Left ventricle myocardium superior (tissue), 1 donor: ENCODE data around the gene INF2. TPM values are rescaled to one million over a fixed set of nuclear protein-coding genes. Genes with fewer than 3 reads are reported as not detected.
A peak's percentile ranks its signal among the peaks of the same experiment; 100 is the strongest.
"Not testable (repeated sequence)": the region's sequence is repeated elsewhere in the genome, so short reads cannot be mapped to it uniquely, and the experiment has no call there.

Experiments
- ATAC-seq: fragments of 200-7000 bp; cut with Tn5 transposase; one replicate; pipeline ENCODE4 v1.9.1; 2020; ENCODE audit warnings: mild to moderate bottlenecking, moderate library complexity
- DNase-seq: peaks from one replicate; pipeline ENCODE4 v3.0.0-alpha.2; 2020
- intact Hi-C: fragments of 100-400 bp; cut with micrococcal nuclease; formaldehyde crosslinking; loops from one replicate; pipeline ENCODE4 v1.11.0; 2022
- total RNA-seq: library from RNA; stranded (reverse); fragmentation: NEBNext Ultra II Directional; extraction: Animal tissue kit (Norgen Biotek cat#: 25700); gene quantifications from one replicate; pipeline ENCODE4 v1.2.1, GENCODE V29; 2021
- donor health status: DM: no; HTN: yes; CAD: no; lungs with severe emphysema.

Gene INF2
- total RNA-seq, 1 donor from 2014 or later, result 30.4 TPM

DNA sequence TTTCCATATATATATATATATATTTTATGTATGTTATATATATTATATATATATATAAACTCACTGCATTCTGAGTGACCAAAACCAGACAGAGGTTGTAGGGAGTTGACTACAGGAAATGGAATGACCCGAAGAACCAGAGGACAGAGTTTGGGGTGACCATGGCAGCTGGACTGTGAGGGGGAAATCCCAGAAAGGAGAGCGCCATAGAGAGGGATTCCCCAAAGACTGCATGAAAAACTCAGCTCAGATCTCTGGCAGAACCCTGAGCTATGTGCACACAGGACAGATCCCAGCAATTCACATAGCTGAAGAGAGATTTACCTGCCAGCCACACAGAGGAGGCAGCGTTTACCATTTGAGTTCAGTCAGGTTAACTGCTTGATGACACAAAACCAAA is 19.7 kb upstream of the INF2 start:
- DNase-seq (no peak), ATAC-seq (no peak)
- intact Hi-C loops, result no loop called here

DNA sequence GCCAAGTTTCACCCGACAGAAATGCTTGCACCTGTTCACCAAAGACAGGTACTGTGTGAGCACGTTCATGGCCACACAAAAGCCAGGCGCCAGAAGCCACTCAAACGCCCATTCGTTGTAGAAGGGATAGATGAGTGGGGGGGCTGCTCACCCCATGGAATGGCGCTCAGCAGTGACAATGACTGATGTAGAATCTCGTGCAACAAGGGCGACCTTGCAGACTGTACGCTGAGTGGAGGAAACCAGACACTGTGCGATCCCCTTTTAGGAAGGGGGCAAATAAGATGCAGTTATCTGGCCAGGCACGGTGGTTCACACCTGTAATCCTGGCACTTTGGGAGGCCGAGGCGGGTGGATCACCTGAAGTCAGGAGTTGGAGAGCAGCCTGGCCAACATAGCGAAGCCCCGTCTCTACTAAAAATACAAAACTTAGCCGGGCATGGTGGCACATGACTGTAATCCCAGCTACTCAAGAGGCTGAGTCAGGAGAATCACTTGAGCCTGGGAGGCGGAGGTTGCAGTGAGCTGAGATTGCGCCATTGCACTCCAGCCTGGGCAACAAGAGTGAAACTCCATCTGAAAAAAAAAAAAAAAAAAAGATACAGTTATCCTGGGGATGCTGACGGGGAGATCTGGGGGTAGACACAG is 18.0 kb upstream of the INF2 start:
- peak; percentile 21 for DNase-seq
- intact Hi-C loops, ATAC-seq: not testable (repeated sequence)

DNA sequence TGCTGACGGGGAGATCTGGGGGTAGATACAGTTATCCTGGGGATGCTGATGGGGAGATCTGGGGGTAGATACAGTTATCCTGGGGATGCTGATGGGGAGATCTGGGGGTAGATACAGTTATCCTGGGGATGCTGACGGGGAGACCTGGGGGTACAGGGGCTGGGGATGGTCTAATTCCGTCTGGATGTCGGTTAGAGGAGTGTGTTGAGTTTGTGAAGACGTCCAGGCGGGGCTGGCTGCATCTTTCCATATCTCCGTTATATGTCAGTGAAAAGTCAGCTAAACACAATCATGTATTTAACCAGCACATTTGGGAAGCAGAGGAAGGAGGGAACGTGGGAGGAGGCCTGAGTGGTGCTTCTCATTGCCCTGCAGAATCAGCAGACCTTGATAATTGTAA is 17.3 kb upstream of the INF2 start:
- DNase-seq, result peak; percentile 7
- ATAC-seq, intact Hi-C loops: not testable (repeated sequence)

DNA sequence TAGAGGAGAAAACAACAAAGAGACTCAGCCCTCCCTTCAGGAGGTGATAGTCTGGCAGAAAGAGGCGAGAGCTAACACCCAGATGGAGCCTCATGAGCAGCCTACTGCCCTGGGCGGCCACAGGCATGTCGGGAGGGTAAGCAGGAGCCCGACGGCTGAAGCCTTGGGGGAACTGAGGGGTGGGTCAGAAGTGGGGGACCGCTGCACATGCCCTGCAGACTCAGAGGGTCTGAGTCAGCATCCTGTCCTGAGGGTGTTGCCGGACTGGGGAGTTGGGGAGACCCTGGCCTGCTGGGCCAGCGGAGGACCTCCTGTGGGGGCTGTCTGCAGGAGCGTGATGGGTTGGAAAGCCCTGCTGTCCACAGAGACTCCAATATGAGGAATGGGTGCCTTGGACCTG is 15.9 kb upstream of the INF2 start:
- ATAC-seq (no peak), DNase-seq (peak; percentile 13)
- intact Hi-C loops, result no loop called here

DNA sequence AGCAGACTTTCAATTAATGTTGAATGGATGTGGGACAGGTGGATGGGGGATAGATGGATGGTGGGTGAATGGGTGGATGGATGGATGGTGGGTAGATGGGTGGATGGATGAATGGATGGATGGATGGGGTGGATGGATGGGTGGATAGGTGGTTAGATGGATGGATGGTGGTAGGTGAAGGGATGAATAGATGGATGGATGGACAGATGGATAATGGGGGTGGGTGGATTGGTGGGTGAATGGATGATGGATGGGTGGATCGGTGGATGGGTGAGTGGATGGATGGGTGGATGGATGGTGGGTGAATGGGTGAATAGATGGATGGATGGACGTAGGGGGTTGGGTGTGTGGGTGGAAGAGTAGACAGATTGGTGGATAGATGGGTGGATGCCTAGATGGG is 14.0 kb upstream of the INF2 start:
- DNase-seq (no peak), ATAC-seq (no peak)
- intact Hi-C loops, result no loop called here

DNA sequence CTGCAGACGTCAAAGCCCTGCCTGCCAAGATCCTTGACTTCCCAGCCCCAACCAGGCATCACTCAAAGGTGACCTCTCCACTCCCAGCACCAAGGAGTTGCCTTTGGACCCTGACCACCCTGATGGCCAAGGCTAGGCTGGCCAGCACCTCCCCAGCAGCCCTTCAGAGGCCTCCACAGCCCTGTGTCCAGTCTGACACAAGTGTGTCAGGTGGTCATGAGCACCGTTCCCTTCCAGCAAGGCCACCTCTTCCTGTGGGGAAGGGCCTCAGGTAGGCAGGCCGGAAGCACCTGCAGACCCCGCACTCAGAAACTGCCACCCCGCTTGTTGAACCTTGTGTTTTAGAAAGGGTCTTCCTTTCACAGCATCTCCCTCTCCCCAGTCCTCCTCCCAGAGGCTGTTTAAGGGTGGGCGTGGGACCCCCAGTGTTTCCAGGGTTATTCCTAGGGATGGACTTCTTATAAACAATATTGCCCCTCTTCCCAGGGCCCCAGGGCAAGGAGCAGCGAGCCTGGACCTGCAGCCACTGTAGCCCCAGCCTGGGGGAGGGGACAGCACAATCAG is 13.2 kb upstream of the INF2 start:
- intact Hi-C loops, result no loop called here
- DNase-seq, result peak; percentile 21
- no peak for ATAC-seq

DNA sequence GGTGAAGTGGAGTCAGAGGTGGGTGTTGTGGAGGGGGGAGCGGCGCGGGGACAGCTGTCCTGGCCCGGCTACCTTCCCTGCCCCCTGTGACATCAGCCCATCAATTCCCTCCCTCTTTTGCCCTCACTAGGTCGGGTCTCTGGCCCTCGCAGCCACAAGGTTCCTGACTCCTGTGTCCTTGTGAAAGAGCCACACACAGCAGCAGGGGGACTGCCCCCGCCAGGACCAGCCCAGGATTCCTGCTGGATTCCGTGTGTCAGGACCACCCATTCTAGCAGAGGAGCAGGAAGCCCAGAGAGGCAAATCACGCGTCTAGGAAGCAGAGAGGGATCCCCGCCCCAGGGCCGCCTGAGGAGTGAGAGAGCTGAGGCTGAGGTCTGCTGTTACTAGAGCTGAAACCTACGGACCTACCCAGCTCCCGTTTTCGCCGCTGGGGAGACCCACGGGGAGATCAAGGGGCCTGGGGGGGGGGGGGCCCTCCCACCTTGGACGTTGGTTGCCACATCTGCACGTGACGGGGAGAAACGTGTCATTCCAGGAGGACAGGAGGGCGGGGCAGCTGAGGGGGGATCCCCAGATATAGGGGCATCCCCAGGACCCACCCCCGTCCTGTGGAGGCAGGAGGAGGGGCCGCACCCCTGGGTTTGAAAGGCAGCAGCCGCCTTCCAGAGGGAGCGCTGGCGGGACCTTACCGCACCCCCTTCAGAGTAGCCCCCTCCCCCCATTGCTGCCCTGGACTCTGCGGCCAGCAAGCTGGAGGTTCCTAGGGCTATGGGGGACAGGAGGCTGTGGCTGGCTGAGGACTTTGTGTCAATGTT is 12.5 kb upstream of the INF2 start:
- intact Hi-C loops, result no loop called here
- ATAC-seq (peak; percentile 0), DNase-seq (peak; percentile 49)

DNA sequence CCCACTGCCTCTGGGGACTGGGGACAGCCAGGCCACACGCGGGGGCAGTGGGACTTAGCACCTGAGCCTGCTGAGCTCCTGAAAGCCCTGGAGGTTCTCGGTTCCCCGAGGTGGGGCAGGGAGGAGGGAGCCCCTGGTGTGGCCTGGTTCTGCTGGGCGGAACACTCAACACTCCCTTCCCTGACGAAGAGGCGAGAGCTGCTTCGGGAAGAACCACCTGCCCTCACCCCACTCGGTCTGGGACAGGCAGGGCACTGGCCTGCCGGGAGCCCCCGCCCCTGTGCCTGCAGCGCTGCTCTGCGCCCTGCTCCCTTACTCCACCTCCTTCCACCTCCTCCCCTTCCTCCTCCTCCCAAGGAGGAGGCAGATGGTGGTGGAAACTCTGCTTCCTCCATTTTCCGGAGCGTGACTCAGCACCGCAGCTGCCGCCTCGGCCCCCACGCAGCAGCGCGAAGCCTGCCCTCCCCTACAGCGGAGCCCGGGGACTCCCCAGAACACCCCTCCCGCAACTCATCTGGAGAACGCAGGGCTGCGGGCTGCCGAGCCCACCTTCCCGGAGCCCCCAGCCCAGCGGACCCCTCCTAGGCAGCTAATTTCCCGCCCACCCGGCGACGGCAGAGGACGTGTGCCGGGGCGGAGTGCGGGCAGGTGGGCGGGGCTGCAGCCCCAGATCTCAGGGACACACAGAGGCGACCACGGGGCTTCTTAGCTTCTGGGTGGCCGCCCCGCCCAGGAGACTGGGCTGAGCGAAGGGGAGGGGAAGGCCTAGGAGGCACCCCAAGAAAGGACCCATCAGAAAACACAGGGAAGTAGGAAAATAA is 11.7 kb upstream of the INF2 start:
- intact Hi-C loops, result no loop called here
- DNase-seq (peak; percentile 89), ATAC-seq (peak; percentile 80)

DNA sequence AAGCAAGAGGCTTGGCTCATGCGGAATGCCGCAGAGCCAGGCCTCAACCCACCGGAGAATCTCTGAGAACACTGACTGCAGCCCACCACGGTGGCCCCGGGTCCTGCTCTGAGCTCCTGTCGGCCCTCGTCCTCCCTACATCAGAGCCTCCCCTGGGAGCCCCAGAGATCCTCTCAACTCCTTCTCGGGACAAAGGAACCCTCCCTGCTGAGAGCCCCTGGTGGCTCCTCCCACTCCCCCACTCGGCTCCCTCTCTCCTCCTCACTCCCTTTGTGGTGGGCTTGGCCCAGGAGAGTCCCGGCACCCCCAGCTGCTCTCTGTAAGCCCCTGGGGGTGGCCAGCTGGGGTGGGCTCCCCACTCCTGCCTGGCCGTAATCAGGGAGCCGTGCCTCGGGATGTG is 11.1 kb upstream of the INF2 start:
- peak; percentile 60 for DNase-seq
- ATAC-seq, result peak; percentile 11
- intact Hi-C loops, result no loop called here

DNA sequence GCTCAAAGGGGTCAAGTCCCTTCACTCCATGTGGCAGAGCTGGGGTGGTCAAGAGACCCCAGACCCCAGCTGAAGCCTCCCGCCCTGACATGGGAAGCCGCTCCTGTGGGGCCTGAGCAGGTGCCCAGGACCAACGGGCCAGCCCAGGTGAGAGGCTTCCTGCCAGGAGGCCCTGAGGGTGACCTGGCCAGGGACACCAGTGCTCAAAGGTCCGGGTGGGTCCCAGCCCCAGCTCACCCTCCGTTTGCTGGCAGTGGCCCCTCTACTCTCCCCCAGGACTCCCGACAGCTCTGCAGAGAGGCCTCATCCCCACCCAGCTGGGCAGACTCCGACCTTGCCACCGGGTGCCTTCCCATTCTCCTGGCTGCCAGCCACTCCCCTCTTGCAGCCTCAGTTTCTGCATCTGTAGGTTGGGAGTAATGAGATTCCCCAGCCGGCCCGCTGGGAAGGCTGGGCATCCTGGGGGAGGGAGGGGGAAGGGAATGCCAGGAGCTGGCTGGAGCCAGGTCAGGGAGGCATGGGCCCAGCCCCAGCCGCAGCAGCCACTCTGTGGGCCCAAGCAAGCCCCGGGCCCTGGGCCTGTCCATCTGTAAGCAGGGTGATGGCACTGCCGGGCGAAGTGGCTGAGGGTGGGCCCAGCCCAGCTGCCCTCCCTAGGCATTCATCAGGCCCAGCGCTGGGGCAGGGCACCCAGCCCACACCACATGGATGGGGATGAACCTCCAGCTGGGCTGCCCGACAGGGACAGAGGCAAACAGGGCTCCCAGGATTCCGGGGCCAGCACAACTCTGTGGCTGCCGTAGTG is 10.3 kb upstream of the INF2 start:
- ATAC-seq (no peak), DNase-seq (peak; percentile 32)
- intact Hi-C loops, result no loop called here

DNA sequence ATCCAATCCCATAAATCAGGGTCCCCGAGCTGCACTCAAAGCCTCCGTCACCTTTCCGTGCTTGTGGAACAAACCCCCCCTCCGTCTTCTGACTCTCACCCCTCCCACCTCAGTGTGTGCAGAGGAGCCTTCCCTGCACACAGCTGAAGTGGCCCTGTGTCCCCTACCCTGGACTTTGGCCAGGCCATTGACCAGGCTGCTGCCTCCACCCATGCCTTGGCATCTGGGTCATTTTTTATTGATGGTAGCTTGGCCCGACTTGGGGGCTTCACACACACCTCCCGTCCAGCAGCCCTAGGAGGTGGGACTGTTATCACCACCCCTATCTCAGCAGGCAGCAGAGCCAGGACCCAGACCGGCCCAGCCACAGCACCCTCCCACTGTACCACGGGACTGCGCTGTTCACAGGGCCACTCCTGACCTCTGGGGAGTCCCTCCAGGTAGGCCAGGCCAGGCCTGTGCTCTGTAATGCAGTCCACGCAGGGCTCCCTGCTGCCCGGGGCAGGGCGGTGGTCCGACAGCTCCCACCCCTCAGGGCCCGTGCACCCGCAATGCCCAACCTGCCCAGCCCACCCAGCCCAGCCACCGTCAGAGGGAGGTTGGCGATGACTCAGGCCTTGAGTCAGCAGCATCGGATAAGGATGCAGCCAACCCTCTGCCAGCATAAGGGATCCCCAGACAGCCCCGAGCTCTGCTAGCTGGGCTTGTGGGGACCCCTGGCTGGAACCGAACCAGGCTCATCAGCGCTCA is 9.2 kb upstream of the INF2 start:
- DNase-seq, result peak; percentile 33
- ATAC-seq, result no peak
- intact Hi-C loops, result no loop called here

DNA sequence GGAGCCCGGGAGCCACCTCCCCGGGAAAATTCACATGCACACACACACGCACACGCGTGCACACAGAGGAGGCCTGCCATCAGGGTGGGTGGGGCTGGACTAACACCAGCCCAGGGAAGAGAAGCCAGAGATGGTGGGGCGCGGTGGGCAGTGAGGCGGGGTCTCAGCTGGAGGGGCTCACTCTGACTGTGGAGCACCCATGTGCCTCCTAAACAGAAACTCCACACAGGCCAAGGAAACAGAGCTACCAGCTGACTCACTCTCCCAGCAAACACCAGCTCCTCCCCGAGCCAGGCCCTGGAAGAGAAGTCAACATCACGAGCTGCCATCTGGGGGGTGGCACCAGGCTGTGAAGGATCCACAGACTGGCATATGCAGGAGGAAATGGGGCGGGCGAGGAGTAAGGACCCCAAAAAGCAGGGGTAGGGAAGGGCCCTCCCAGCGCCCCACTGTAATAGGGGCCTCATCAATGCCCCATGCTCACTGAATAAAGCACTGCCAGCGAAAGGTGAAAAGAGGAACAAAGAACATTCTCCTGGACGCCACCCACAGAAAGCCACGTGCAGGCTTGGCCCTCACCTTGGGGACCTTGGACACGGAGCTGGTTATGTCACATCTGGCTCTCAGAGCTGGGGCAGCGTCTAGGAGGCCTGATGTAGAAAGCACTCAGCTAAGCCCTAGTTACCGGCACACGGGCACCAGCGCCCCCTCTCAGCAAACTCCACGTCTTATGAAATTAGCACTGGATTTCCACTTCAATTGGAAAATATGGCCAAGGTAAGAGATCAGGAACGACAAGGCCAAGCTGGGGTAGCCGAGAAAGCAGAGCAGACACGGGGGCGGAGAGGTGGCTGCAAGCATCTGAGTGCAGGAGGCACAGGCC is 8.4 kb upstream of the INF2 start:
- DNase-seq (peak; percentile 59), ATAC-seq (peak; percentile 10)
- intact Hi-C loops, result no loop called here

DNA sequence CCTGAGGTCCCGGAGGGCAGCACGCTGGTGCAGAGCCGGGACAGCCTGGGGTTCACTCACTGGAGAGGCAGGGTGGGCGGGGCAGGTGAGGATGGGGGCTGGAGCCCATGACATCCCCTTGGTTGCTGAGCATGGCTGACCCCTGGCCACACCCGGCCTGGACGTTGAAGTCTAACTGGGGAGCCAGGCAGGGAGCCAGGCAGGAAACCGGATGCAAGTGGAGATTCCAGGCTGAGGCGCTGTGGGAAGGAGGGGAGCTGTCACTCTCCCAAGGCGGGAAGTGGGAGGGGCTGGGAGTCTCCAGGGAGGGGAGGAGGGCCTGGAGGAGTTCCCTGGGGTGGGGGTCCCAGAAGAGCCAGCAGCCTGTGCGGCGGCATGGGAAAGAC is 7.7 kb upstream of the INF2 start:
- ATAC-seq (peak; percentile 63), DNase-seq (peak; percentile 91)
- intact Hi-C loops, result no loop called here

DNA sequence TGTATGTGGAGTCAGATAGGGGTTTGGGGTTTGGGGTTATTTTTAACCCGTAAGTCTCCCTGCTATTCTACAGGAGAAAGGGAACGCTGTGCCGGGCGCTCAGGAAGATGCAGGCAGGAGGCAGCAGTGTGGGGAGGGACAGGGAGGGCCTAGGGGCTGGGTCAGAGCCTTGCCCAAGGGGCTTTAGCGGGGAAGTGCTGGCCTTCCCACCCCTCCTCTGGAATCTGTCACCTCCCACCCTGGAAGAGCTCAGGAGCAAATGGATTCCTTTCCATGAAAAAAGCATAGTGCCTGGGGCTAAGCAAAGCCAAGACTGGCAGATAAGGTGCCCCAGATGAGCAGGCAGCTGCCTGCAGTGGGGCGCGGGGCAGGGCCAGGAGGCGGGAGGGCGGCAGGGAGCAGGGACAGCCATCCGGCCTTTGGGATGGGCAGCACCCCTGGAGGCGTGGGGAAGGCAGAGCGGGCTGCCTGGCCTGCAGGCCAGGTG is 7.3 kb upstream of the INF2 start:
- intact Hi-C loops, result no loop called here
- no peak for DNase-seq
- ATAC-seq, result no peak

DNA sequence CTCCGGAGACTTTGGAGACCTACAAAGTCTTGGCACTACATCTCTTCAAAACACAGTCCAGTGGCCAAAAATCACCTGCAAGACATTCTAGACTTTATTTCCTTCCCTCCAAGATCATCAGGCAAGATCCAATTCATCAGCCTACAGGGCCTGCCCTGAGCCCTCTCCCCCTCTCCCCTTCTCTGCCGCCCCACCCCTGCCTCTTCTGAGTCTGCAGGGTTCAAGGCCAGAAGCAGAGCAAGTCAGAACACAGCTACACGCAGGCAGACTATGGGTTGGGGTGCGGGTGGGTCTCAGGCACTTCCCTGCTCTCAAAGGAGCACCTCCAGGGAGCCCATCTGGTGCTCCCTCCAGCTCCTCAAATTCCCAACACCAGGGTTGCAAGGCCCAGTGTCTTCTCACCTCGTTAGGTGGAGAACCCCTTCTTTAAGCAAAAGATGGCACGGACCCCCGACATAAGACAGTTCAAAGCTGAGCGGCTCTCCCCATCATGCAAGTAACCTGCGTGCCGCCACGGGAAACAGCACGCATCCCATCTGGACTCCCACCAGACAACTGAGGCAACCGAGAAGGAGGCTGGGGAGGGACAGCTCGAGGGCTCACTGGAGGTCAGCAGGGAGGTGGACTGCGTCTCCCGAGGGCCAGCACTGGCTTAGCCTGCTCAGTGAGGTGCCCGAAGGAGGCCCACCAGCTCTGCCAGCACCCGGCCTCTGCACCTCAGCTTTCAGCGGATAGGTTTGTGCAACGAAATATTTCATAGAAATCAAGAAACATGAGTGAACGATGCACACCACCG is 5.6 kb upstream of the INF2 start:
- no peak for ATAC-seq
- intact Hi-C loops, result no loop called here
- DNase-seq, result no peak

DNA sequence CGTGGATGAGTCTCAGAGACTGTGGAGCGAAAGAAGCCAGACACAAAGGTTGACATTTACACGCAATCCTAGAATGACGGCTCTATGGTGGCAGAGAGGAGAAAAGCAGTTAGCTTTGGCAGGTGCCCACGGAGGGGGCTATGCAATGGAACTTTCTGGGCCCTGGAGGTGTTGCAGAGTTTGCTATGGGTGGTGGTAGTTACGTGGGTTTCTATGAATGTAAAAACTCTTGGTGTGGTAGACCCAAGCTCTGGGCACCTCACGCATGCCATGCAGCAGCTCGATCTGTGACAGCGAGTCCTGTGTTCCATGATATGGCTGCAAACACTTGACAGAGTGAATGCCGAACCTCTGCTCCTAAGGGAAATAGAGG is 5.0 kb upstream of the INF2 start:
- DNase-seq, result no peak
- intact Hi-C loops, result no loop called here

More for the DNA sequence above, 5.0 kb upstream of the INF2 start:
- no peak for ATAC-seq
